Activated CD8-positive, alpha-beta memory T cell treated with anti-CD3 and anti-CD28 coated beads, Interleukin-2, amount 50 U/mL, for 24 hours (primary cell): Measurements from ENCODE around the gene AARSD1.
"Not testable (repeated sequence)": the region's sequence is repeated elsewhere in the genome, so short reads cannot be mapped to it uniquely, and the experiment has no call there.

Experiments
- DNase-seq: peaks from one replicate; pipeline ENCODE4 v3.0.0-alpha.2; 2020; ENCODE audit errors: extremely low read depth

AARSD1 gene

DNA sequence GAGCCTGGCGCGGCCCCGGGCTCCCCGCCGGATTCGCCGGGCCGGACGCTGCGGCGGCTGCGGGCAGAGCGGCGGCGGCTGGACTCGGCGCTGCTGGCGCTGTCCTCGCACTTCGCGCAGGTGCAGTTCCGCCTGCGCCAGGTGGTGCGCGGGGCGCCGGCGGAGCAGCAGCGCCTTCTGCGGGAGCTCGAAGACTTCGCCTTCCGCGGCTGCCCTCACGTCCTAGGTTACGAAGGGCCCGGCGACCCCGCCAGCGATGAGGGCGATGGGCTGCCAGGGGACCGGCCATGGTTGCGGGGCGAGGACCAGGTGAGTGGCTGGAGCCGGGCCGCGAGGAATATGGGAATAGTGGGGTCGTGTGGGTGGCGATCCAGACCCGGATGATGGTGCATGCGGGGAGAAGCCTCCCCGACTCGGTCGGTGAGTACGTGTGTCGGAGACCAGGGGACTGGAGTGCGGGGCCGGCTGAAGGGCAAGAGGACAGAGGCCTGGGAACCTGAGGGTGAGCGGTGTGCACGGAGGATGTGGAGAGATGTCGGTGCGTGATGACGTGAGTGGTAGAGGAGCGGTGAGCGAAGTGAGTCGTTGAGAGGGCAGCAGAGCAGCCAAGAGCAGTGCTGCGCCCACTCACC is 16.6 kb upstream of the AARSD1 start:
- DNase-seq, result peak; percentile 56

DNA sequence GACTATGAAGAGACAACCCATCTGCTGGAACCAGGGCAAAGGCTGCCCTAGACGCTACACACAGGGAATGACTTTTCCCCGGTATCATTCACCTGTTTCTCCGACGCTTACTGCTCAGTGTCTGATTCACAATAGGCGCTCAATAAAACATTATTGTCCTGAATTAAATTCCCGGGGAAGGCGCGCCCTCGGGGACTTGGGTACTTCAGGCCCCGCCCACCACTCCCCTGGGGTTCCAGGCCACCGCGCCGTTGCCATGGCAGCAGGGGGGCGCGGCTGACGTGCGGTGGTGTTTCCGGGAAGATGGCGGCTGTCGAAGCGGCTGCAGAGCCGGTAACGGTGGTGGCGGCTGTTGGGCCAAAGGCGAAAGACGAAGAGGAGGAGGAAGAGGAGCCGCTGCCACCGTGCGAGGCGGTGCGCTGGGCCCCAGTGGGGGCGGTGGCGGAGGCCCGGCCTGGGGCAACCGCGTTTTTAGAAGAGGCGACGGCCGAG is 16.1 kb upstream of the AARSD1 start, which contains the start of gene RUNDC1:
TSS of gene RUNDC1 (plus strand) at position 292 of the 492 bp plus-strand sequence. CDS start at position 304, 12 bp downstream.
- peak; percentile 79 for DNase-seq

DNA sequence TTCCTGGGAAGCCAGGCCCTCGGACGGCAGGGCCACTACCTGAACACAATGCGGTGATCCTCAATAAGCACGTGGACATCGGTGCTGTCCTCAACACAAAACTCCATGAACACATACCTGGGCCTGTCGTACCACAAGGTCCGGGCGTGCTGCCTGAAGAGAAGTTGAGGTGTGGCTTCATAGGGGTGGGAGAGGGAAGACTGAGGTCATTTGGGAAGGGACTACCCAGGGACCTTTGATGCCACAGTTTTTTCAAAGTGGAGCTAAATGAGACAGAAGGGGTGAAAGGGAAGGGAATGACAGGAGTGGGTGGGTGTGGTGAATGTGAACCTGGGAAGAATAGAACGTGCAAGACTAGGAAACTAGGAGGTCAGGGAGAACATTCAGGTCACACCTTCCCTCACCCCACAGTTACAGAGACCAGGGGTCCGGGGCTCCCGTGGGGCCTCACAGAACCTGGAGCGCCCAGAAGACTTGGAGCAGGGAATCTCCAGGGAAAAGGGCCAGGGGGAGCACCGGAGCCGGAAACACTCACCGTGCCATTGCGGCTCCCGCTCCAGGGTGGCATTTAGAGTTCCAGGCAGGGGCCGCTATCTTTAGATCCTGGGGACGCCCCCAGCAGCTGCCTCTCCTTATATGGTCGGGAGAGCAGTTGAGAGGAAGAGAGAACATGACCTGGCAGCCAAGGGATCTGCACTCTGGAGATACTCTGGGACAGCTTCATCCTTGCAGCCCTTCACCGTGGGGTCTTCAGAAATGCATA is 15.4 kb upstream of the AARSD1 start, which contains the start of gene PTGES3L:
TSS of gene PTGES3L (minus strand) at position 570 of the 763 bp plus-strand sequence. CDS start at position 543, 27 bp downstream.
- DNase-seq, result no peak

GRCh38 chr17:42975701-42976100 is 11.4 kb upstream of the AARSD1 start:
- not testable (repeated sequence) for DNase-seq

DNA sequence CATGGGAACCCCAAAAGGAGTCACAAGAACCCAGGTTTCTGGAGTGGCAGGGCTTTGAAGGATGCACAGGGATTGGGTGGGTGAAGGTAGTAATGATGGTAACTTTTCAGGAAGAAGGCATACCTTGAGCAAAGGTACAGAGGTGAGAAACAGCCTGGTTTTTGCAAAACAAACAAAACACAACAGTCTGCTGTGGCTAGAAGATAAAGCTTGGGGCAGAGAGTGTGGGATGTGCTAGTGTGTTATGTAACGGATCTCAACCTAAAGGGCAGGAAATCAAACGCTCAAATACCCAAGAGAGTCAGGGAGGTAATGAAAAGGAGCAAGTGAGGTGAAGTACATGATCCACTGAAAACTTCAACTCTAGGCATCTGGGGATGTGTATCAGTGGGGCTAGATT is 11.0 kb upstream of the AARSD1 start:
- no peak for DNase-seq

GRCh38 chr17:42973323-42973722 is 9.1 kb upstream of the AARSD1 start:
- not testable (repeated sequence) for DNase-seq

GRCh38 chr17:42971589-42971988 is 7.3 kb upstream of the AARSD1 start:
- no peak for DNase-seq

DNA sequence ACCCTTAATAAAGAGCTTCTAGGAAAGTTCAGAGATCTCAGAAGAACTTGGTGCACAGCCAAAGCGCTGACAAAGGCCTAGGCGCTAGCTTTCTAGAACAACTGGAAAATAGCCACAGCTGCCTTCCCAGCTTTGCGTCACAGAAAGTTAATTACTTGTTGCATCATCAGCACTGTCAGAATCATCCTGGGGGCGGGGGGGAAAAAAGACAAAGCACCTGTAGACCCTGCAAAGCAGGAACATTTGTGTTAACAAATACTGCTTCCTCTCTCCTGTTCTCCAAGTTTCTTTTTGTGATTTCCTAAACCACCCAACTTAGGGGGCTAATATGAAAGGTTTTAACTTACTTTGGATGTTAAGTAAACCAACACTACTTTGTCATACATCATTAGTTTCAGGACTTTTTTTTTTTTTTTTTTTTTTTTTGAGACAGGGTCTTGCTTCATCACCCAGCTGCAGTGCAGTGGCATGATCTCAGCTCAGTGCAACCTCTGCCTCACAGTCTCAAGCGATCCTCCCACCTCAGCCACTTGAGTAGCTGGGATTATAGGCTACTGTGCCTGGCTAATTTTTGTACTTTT is 4.8 kb upstream of the AARSD1 start:
- DNase-seq, result no peak

DNA sequence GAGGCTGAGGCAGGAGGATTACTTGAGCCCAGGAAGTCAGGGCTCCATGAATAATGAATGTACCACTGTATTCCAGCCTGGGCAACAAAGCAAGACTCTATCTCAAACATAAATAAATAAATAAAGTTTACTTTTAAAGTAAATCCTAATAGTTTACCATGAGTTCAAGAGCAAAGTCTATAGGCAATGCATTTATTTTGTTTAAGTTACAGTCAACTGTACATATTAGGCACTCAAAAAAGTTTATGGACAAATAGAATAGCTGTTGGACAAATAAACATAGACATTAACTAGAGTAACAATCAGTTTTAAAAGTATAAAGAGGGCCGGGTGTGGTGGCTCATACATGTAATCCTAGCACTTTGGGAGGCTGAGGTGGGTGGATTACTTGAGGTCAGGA is 3.7 kb upstream of the AARSD1 start:
- DNase-seq, result no peak

GRCh38 chr17:42953669-42954068 is 10.6 kb downstream of the AARSD1 start:
- DNase-seq, result no peak

DNA sequence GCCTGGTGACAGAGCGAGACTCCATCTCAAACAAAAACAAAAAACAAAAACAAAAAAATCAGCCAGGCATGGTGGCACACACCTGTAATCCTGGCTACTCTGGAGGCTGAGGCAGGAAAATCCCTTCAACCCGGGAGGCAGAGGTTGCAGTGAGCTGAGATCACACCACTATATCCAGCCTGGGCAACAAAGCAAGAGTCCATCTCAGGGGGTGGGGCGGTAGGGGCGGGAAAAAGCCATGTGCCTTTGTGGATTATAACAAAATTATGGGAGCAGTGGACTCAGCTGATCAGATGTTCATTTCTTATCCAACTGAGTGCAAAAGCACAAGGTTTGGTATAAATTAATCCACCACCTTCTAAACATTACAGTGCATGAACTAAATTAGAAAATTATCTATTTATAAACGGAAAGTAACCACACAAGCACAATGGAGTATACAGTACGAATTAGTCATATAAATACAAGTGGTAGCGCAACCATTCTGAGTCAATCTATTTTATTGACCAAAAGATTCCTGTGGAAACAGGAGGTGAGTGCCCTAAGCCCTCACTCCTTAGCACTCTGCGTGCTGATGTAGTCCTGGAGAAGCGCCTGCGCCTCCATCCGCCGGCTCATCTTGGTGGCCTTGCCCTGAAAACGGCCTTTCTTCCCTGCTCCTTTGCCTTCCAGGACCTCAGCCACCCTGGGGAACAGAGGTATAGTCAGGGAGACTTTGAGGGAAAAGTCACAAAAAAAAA is 14.0 kb downstream of the AARSD1 start:
- no peak for DNase-seq

GRCh38 chr17:42946812-42947211 is 17.4 kb downstream of the AARSD1 start:
- DNase-seq, result no peak

DNA sequence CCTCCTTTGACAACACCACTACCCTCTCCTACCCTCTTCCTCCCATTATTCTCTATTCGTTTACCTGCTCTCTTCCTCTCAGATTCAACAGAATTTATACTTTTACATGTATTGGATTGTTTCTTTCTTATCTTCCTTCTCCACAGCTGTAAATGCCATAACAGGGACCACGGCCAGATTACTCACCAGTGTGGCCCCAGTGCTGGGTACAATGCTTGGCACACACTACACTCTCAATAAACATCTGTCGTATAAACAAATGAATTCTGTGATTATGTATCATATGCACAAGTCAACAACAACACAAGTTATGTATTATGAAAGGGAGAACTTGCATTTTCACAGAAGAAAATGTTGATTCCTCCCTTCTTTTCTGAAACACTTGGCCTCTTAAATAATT is 20.0 kb downstream of the AARSD1 start:
- no peak for DNase-seq

DNA sequence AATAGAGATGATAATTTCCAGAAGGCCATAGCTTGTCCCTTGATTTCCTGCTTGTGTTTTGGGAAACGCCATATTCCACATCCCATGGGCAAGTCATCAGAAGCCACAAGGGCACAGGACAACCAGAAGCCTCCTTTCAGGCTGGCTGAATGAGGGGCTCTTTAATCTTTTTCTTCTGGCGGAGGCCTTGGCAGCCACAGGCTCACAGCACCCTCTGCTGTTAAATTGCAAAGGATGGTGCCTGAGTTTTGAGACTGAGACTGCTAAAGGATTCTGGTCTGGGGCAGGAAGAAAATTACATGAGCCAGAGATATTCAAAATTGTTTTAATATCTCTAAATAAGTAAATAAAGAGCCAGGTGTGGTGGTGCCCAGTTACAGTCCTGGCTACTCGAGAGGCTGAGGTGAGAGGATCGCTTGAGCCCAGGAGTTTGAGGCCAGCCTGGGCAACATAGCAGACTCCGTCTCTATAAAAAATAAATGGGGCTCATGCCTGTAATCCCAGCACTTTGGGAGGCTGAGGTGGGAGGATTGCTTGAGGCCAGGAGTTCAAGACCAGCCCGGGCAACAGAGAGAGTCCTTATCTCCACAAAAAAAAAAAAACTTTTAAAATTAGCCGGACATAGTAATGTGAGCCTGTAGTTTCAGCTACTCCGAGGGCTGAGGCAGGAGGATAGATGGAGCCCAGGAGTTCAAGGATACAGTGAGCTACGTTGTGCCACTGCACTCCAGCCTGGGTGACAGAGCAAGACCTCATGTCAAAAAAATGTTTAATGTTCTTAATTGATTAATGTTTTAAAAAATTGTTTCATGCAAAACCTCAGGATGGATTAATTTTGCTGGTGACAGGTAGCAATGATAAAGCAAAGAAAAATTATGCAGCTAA is 26.3 kb downstream of the AARSD1 start:
- DNase-seq, result no peak

DNA sequence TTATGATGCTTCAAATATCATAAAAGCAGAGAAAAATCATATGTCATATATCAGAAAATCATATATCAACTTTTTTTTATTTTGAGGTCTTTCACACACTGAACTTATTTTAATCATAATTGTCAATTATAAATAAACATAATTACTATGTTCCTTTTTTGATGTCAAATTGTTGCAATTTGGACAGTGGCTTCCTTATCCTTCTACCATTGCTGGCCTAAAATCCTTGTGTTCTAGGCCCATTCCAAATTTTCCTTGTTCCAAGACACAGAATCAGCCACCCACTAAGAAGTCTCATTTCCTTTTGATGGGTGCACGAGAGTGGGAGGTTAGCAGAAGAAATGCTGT is 34.8 kb downstream of the AARSD1 start:
- DNase-seq, result no peak

DNA sequence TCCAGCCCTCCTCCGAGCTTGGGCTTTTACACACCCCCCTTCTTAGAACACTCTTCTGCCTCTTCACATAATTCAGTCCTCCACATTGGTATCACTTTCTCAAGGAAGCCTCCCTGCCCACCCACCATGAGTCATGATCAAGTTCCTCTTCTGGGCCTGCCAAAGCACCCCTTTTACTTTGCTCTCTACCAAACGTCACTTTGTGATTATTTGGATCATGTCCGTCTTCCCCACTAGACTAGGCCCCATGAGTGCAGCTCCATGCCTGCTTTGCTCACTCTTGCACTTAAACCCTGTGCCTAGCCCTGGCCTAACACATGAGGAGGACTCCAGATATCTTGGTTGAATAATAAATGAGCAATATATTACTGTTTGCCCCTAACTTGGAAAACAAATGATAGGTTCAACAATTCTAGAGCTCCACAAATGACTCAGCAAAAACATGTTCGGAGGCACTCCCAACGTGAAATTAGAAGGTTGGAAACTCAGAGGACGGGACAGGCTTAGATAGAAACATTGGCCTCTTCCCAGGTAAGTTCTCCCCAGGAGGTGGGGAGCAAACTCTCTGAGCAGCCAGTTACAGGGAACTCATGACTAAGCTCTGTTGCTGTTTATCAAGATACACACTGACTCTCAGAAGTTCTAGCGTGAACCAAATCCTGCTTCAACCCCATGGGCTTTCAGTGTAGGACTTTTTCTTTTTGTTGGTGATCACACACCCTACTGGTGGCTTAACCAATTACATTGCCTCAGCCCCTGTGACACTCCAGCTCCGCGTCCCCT is 35.3 kb downstream of the AARSD1 start:
- no peak for DNase-seq

- no peak for DNase-seq
Observed at GRCh38 chr17:42924891-42925290, 39.4 kb downstream of the AARSD1 start.

DNA sequence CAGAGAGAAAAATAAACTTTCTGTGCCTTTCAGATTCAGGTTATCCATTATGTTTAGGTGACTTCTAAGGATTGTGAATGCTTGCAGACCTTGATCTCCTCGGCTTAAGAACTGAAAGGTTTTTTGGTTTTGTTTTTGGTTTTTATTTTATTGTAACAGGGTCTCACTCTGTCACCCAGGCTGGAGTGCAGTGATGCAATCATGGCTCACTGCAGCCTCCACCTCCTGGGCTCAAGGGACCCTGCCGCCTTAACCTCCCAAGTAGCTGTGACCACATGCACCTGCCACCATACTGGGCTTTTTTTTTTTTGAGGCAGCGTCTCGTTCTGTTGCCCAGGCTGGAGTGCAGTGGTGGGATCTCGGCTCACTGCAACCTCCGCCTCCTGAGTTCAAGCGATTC is 40.8 kb downstream of the AARSD1 start:
- DNase-seq, result not testable (repeated sequence)

- DNase-seq, result no peak
Observed at GRCh38 chr17:42922294-42922693, 42.0 kb downstream of the AARSD1 start.

DNA sequence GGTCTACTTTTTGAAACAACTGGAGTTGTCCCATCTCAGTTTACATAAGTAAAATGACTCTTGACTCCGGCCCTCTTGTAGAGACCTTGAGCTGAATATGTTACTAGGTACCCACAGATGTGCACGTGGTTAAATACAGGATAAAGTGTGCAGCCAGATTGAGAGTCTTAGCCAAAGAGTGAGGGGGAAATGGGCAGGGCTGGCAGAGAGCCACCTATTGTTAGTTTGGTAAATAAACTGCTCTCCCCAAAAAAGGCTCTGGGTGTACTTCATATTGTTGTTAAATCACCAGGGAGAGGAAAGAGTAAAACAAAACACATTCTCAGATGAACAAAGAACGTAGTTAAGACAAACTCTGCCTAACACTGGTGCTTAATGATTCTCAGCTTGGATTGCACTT is 43.3 kb downstream of the AARSD1 start:
- DNase-seq, result no peak
